Heart left ventricle (tissue), 16 donors: ENCODE data around the gene ZSWIM4. TPM values are rescaled to one million over a fixed set of nuclear protein-coding genes. Genes with fewer than 3 reads are reported as not detected.
A peak's percentile ranks its signal among the peaks of the same experiment; 100 is the strongest.

Experiments
- ATAC-seq, 4 donors: fragments of 200-7000 bp; cut with Tn5 transposase; one replicate each; pipeline ENCODE4 v1.9.1; 2020 to 2022; ENCODE audit warnings: moderate library complexity in 4 of 4, mild to moderate bottlenecking in 3 of 4, moderate number of reproducible peaks in 1 of 4
- DNase-seq, 5 donors: peaks; one replicate each; pipeline ENCODE4 v3.0.0-alpha.2; 2020
- H3K27ac ChIP-seq, 12 donors: fragments of 200-600 bp; sonication (generic) in 4 of 12; one replicate each; pipeline versions ENCODE4 v1.5.0 to v1.8.0; 2016 to 2022; ENCODE audit warnings: mild to moderate bottlenecking in 2 of 12
- H3K27me3 ChIP-seq, 9 donors: fragments of 200-600 bp; sonication (generic) in 2 of 9; one replicate each; pipeline versions ENCODE4 v1.5.1 to v1.8.0; 2016 to 2022; ENCODE audit warnings: mild to moderate bottlenecking in 3 of 9
- H3K36me3 ChIP-seq, 9 donors: fragments of 200-600 bp; sonication (generic) in 2 of 9; one replicate each; pipeline versions ENCODE4 v1.5.0 to v1.8.0; 2018 to 2022; ENCODE audit warnings: mild to moderate bottlenecking in 2 of 9
- H3K4me1 ChIP-seq, 12 donors: fragments of 200-600 bp; sonication (generic) in 4 of 12; one replicate each; pipeline versions ENCODE4 v1.5.0 to v1.8.0; 2016 to 2022; ENCODE audit warnings: mild to moderate bottlenecking in 3 of 12
- H3K4me3 ChIP-seq, 12 donors: fragments of 200-600 bp; sonication (generic) in 4 of 12; one replicate each; pipeline versions ENCODE4 v1.5.0 to v1.8.0; 2017 to 2022; ENCODE audit warnings: mild to moderate bottlenecking in 9 of 12, moderate library complexity in 4 of 12
- H3K9me3 ChIP-seq, 12 donors: fragments of 200-600 bp; sonication (generic) in 4 of 12; one replicate each; pipeline versions ENCODE4 v1.5.0 to v1.8.0; 2016 to 2022; ENCODE audit warnings: mild to moderate bottlenecking in 1 of 12
- POLR2A ChIP-seq, 2 donors: fragments of 450-650 bp; IDR thresholded peaks; one replicate each; pipeline ENCODE4 v1.6.1; 2017; ENCODE audit warnings: antibody characterized with exemption in 2 of 2, mild to moderate bottlenecking in 2 of 2, moderate library complexity in 2 of 2
- WGBS, 4 donors: extraction: QIAGEN DNeasy Blood & Tissue Kit in 2 of 4; methylation state at CpG; one replicate each; pipeline versions ENCODE4 v1.1.5 to v1.1.7; 2013 to 2018; 5-methylcytosine and 5-hydroxymethylcytosine counted together
- intact Hi-C, 10 donors: fragments of 100-400 bp; cut with DNase I; formaldehyde crosslinking; loops; one replicate each; pipeline versions ENCODE4 v1.11.1 to v1.14.2; 2022
- polyA plus RNA-seq, 2 donors: library from polyadenylated mRNA; stranded (reverse); fragments of 200-250 nt; gene quantifications; one replicate each; pipeline ENCODE4 v1.2.3, GENCODE V29; 2013
- total RNA-seq, 9 donors: library from RNA; depleted of rRNA in 2 of 9; stranded (reverse); fragments of >200 nt in 2 of 9; fragmentation: NEBNext Ultra II Directional in 3 of 9; extraction: Animal tissue kit (Norgen Biotek cat#: 25700) in 3 of 9; gene quantifications; one replicate each; pipeline versions ENCODE4 v1.1.0 to v1.2.4, GENCODE V29; 2016 to 2023
- TF ChIP-seq, protein P1 (sequence below), 12 donors: fragments of 200-600 bp; sonication (generic) in 4 of 12; IDR thresholded peaks; one replicate each; pipeline versions ENCODE4 v1.5.0 to v1.8.0; 2018 to 2022; ENCODE audit warnings: antibody characterized with exemption in 12 of 12, mild to moderate bottlenecking in 5 of 12
- donor health status: ischemic (EF 13 %, LVEDD 7.1; RV severe dilation, severe dysfunction).
- donor health status: healthy with polysubstance abuse.
- donor health status: DM: no; HTN: yes; CAD: no.
- donor health status: DM: no; HTN: no; CAD: no.
- donor health status: ischemic (EF 25% LVEDD 6.9; RV normal size, moderate dysfunction).
- donor health status: ischemic (EF 25% LVEDD 5.7; RV mildly dilated, moderate dysfunction).
- donor health status: healthy.
- donor health status: DM: yes; HTN: yes; CAD: no.
- donor health status: ischemic (EF 35%, LVEDD 5.7; RV mildly dilated, moderate dysfunction).
- donor health status: nonischemic (EF 11% LVEDD 7.7; RV severe dilation, severe dysfunction).
- donor health status: DM: yes; HTN: yes; CAD: no.
- donor health status: PGD.
- donor health status: ischemic (EF 29% LVEDD 5.4; RV normal size, mild dysfunction).
- donor health status: nonischemic (EF 23%, LVEDD 6.1; RV moderate dilation, normal function).

The ZSWIM4 gene
- total and polyA plus RNA-seq, 11 donors, result 1.3 to 10.9 (median 3.3) TPM

DNA sequence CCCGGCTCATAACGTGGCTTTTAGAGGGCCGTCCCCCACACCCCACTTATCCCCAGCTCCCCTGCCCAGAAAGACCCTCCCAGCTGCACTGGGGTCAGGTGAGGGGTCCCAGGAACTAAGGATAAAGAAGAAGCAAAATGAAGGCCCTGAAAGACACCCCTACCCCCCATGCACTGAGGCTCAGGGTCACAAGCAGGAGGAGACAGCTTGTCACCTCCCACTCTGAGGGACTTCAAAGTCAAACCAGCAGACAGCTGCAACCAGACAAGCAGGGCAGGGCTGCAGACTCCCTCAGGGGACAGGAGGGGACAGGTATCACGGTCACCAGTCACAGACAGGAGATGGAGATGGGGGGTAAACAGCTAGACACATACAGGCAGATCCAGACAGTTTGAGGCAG, 75.6 kb downstream of the ZSWIM4 start:
- Histone ChIP-seq H3K27me3 (peaks cover 0 to 8% (median 0%) of the 10 kb centered on the region in 9 donors), H3K27ac (no peak overlapping the region), H3K4me3 (no peak overlapping the region), H3K4me1 (peaks cover 0 to 17% (median 6%) of the 10 kb centered on the region in 12 donors), H3K36me3 (no peaks in the 10 kb centered on the region), H3K9me3 (no peaks in the 10 kb centered on the region)
- TF ChIP-seq POLR2A (IDR thresholded peaks at IDR 0.05), result no peak
- TF ChIP-seq, protein P1, sequence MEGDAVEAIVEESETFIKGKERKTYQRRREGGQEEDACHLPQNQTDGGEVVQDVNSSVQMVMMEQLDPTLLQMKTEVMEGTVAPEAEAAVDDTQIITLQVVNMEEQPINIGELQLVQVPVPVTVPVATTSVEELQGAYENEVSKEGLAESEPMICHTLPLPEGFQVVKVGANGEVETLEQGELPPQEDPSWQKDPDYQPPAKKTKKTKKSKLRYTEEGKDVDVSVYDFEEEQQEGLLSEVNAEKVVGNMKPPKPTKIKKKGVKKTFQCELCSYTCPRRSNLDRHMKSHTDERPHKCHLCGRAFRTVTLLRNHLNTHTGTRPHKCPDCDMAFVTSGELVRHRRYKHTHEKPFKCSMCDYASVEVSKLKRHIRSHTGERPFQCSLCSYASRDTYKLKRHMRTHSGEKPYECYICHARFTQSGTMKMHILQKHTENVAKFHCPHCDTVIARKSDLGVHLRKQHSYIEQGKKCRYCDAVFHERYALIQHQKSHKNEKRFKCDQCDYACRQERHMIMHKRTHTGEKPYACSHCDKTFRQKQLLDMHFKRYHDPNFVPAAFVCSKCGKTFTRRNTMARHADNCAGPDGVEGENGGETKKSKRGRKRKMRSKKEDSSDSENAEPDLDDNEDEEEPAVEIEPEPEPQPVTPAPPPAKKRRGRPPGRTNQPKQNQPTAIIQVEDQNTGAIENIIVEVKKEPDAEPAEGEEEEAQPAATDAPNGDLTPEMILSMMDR (IDR thresholded peaks at IDR 0.05), result no peak
- DNase-seq (no peak), ATAC-seq (no peak)
- intact Hi-C loops, result no loop called here
- 91 to 97% (median 94%) methylated on average over 4 of the region's 4 CpGs for WGBS, 4 donors

- ATAC-seq (no peak), DNase-seq (no peak)
- peaks cover 0 to 3% (median 0%) of the 10 kb centered on the region in 9 donors for H3K27me3 ChIP-seq
- H3K4me3 ChIP-seq, result peak overlapping the region in 10 of 12 donors; percentile 0 to 50 (median 47)
- H3K4me1 ChIP-seq, result peaks cover 0 to 9% (median 0%) of the 10 kb centered on the region in 12 donors
- intact Hi-C loops, result no loop called here
- H3K36me3 ChIP-seq, result no peaks in the 10 kb centered on the region
- TF ChIP-seq POLR2A (IDR thresholded peaks at IDR 0.05), result no peak
- TF ChIP-seq, protein P1 (IDR thresholded peaks at IDR 0.05), result no peak
- H3K27ac ChIP-seq, result peak overlapping the region in 1 of 12 donors; percentile 38
- H3K9me3 ChIP-seq, result no peaks in the 10 kb centered on the region
- 43 to 56% (median 46%) methylated on average over 5 of the region's 5 CpGs for WGBS, 4 donors
Observed at GRCh38 chr19:13872339-13872694, 77.1 kb downstream of the ZSWIM4 start.

DNA sequence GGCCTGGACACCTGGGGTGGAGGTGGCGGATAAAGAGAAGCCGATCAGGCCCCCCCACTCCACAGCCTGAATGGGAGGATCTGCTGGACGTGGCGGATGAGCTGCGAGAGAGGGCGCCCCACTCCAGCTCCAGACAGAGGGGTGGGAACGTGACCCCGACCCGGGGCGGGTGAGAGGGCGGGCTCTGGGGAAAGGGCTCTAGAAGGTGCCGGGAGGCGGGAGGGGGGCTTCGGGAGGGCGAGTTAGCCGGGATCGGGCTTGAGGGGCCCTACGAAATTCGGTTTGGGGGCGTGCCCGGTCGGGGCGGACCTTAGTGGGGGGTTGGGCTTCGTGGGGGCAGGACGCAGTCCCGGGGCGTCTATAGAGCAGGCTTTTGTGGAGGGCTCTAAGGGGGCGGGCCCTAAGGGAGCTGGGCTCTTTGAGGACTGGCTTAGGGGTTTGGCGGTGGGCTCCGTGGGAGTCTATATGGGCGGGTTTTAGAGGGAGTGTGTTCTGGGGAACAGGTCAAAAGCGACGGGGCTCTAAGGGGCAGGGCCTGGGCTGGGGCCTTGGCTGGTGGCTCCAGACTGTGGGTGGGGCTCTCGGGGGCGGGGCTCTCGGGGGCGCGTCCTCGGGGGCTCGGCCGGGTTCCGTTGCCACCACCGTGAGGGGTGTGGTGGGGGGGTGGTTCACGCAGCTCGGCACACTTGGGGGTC, 77.6 kb downstream of the ZSWIM4 start:
- TF ChIP-seq, protein P1 (IDR thresholded peaks at IDR 0.05), result peak in 4 of 12 donors; percentile 14 to 25 (median 20)
- TF ChIP-seq POLR2A (IDR thresholded peaks at IDR 0.05), result no peak

GRCh38 chr19:13873834-13874515, 78.7 kb downstream of the ZSWIM4 start:
- H3K27me3 ChIP-seq, result no peaks in the 10 kb centered on the region
- no peak overlapping the region for H3K4me3 ChIP-seq
- no peak for DNase-seq
- no peaks in the 10 kb centered on the region for H3K9me3 ChIP-seq
- H3K27ac ChIP-seq, result no peak overlapping the region
- TF ChIP-seq, protein P1 (IDR thresholded peaks at IDR 0.05), result no peak
- no peak for TF ChIP-seq POLR2A (IDR thresholded peaks at IDR 0.05)
- no peaks in the 10 kb centered on the region for H3K36me3 ChIP-seq
- ATAC-seq, result no peak
- WGBS, 4 donors, result 57 to 72% (median 60%) methylated on average over 33 to 35 of the region's 35 CpGs
- H3K4me1 ChIP-seq, result peaks cover 0 to 9% (median 0%) of the 10 kb centered on the region in 12 donors
- intact Hi-C loops, result no loop called here

More for the DNA sequence above, 77.6 kb downstream of the ZSWIM4 start:
- ATAC-seq, result peak; percentile 28 to 70 (median 52)
- peak in 3 of 5 donors; percentile 24 to 50 (median 45) for DNase-seq
- no peaks in the 10 kb centered on the region for H3K9me3 ChIP-seq
- no peaks in the 10 kb centered on the region for H3K36me3 ChIP-seq
- no peaks in the 10 kb centered on the region for H3K27me3 ChIP-seq
- H3K27ac ChIP-seq, result peak overlapping the region in 2 of 12 donors; percentile 12 to 38
- 2 to 8% (median 5%) methylated on average over 21 to 45 of the region's 45 CpGs for WGBS, 4 donors
- H3K4me3 ChIP-seq, result peak overlapping the region; percentile 0 to 50 (median 46)
- intact Hi-C loops, result no loop called here
- H3K4me1 ChIP-seq, result peaks cover 0 to 9% (median 0%) of the 10 kb centered on the region in 12 donors
